RWPE2 (cell line): ENCODE data around the gene RPAP2.
A peak's percentile ranks its signal among the peaks of the same experiment; 100 is the strongest.
"Not testable (repeated sequence)": the region's sequence is repeated elsewhere in the genome, so short reads cannot be mapped to it uniquely, and the experiment has no call there.

Experiments
- ATAC-seq: fragments of 200-7000 bp; cut with Tn5 transposase; 3 replicates; pipeline ENCODE4 v1.9.1; 2021; ENCODE audit warnings: low read depth
- DNase-seq: peaks from one replicate; pipeline ENCODE4 v3.0.0-alpha.2; 2020; ENCODE audit warnings: low spot score
- H3K27ac ChIP-seq: fragments of 450-650 bp; 2 replicates; pipeline ENCODE4 v1.5.1; 2017; ENCODE audit warnings: mild to moderate bottlenecking; ENCODE audit not compliant: poor library complexity, severe bottlenecking
- H3K27me3 ChIP-seq: fragments of 250-450 bp; sonication (Bioruptor Pico); 2 replicates; pipeline ENCODE4 v1.5.1; 2021; ENCODE audit warnings: mild to moderate bottlenecking, moderate library complexity; ENCODE audit not compliant: insufficient read depth, poor library complexity, severe bottlenecking
- H3K36me3 ChIP-seq: fragments of 250-450 bp; sonication (Bioruptor Pico); 2 replicates; pipeline ENCODE4 v1.5.1; 2020; ENCODE audit warnings: low read depth, mild to moderate bottlenecking, moderate library complexity
- H3K4me1 ChIP-seq: fragments of 250-450 bp; sonication (Bioruptor Pico); 2 replicates; pipeline ENCODE4 v1.5.1; 2021; ENCODE audit warnings: mild to moderate bottlenecking, moderate library complexity; ENCODE audit not compliant: insufficient read depth, poor library complexity, severe bottlenecking
- H3K4me3 ChIP-seq: fragments of 250-450 bp; sonication (Bioruptor Pico); 2 replicates; pipeline ENCODE4 v1.5.1; 2021; ENCODE audit warnings: mild to moderate bottlenecking, moderate library complexity; ENCODE audit not compliant: severe bottlenecking
- H3K9me3 ChIP-seq: fragments of 250-450 bp; sonication (Bioruptor Pico); 2 replicates; pipeline ENCODE4 v1.5.1; 2021; ENCODE audit warnings: mild to moderate bottlenecking, moderate library complexity; ENCODE audit not compliant: severe bottlenecking
- CTCF ChIP-seq: fragments of 450-650 bp; IDR thresholded peaks from one replicate; pipeline ENCODE4 v1.5.1; 2017; ENCODE audit warnings: mild to moderate bottlenecking, moderate library complexity; ENCODE audit not compliant: poor library complexity, severe bottlenecking

Gene RPAP2

GRCh38 chr1:92274939-92275338, 23.9 kb upstream of the RPAP2 start:
- TF ChIP-seq CTCF: no peak
- Histone ChIP-seq H3K4me1 (no peaks in the 10 kb centered on the region), H3K27me3 (no peaks in the 10 kb centered on the region), H3K9me3 (no peaks in the 10 kb centered on the region), H3K27ac (no peak overlapping the region), H3K4me3 (no peak overlapping the region), H3K36me3 (peaks cover 37% of the 10 kb centered on the region)
- ATAC-seq (no peak), DNase-seq (no peak)

- no peak for ATAC-seq
- Histone ChIP-seq H3K9me3 (no peaks in the 10 kb centered on the region), H3K4me3 (no peak overlapping the region), H3K27ac (no peak overlapping the region), H3K27me3 (no peaks in the 10 kb centered on the region), H3K4me1 (no peaks in the 10 kb centered on the region), H3K36me3 (peaks cover 29% of the 10 kb centered on the region)
- TF ChIP-seq CTCF: no peak
- DNase-seq: no peak
Measured at GRCh38 chr1:92276082-92276481, 22.8 kb upstream of the RPAP2 start.

- DNase-seq (no peak), ATAC-seq (peak; percentile 84)
- Histone ChIP-seq H3K36me3 (peaks cover 23% of the 10 kb centered on the region), H3K4me1 (no peaks in the 10 kb centered on the region), H3K27me3 (no peaks in the 10 kb centered on the region), H3K27ac (no peak overlapping the region), H3K4me3 (no peak overlapping the region), H3K9me3 (no peaks in the 10 kb centered on the region)
- TF ChIP-seq CTCF: no peak
Measured at GRCh38 chr1:92277105-92277723, 21.6 kb upstream of the RPAP2 start.

GRCh38 chr1:92279781-92280180, 19.1 kb upstream of the RPAP2 start:
- not testable (repeated sequence) for H3K27me3 ChIP-seq, ATAC-seq
- H3K36me3 ChIP-seq: peaks cover 14% of the 10 kb centered on the region

GRCh38 chr1:92281411-92281810, 17.4 kb upstream of the RPAP2 start:
- H3K4me3 ChIP-seq, DNase-seq, H3K4me1 ChIP-seq, H3K27ac ChIP-seq, ATAC-seq, H3K9me3 ChIP-seq, H3K27me3 ChIP-seq: not testable (repeated sequence)
- peaks cover 20% of the 10 kb centered on the region for H3K36me3 ChIP-seq

More at GRCh38 chr1:92279781-92280180, 19.1 kb upstream of the RPAP2 start:
- H3K4me3 ChIP-seq, H3K9me3 ChIP-seq, H3K4me1 ChIP-seq, DNase-seq, H3K27ac ChIP-seq: not testable (repeated sequence)

- Histone ChIP-seq H3K4me3 (no peak overlapping the region), H3K4me1 (no peaks in the 10 kb centered on the region), H3K27me3 (no peaks in the 10 kb centered on the region), H3K9me3 (no peaks in the 10 kb centered on the region), H3K36me3 (peaks cover 72% of the 10 kb centered on the region), H3K27ac (no peak overlapping the region)
- ATAC-seq: peak; percentile 61; the same call in 2 of the 3 replicates
- no peak for DNase-seq
- peak; percentile 84 for TF ChIP-seq CTCF
Measured at GRCh38 chr1:92291372-92291999, 7.4 kb upstream of the RPAP2 start.
